IPS-18c (cell line): Measurements from ENCODE around the gene ZNF330.
"Not testable (repeated sequence)": the region's sequence is repeated elsewhere in the genome, so short reads cannot be mapped to it uniquely, and the experiment has no call there.

Source experiments
- H3K4me3 ChIP-seq: 2 replicates; pipeline ENCODE4 v1.7.0; 2013; ENCODE audit warnings: low read depth, mild to moderate bottlenecking, low read length, moderate library complexity; ENCODE audit not compliant: insufficient read depth
- H3K9me3 ChIP-seq: one replicate; pipeline ENCODE4 v1.6.1; 2013; ENCODE audit warnings: mild to moderate bottlenecking, low read length, moderate library complexity; ENCODE audit not compliant: control insufficient read depth, insufficient read depth

ZNF330 gene

DNA sequence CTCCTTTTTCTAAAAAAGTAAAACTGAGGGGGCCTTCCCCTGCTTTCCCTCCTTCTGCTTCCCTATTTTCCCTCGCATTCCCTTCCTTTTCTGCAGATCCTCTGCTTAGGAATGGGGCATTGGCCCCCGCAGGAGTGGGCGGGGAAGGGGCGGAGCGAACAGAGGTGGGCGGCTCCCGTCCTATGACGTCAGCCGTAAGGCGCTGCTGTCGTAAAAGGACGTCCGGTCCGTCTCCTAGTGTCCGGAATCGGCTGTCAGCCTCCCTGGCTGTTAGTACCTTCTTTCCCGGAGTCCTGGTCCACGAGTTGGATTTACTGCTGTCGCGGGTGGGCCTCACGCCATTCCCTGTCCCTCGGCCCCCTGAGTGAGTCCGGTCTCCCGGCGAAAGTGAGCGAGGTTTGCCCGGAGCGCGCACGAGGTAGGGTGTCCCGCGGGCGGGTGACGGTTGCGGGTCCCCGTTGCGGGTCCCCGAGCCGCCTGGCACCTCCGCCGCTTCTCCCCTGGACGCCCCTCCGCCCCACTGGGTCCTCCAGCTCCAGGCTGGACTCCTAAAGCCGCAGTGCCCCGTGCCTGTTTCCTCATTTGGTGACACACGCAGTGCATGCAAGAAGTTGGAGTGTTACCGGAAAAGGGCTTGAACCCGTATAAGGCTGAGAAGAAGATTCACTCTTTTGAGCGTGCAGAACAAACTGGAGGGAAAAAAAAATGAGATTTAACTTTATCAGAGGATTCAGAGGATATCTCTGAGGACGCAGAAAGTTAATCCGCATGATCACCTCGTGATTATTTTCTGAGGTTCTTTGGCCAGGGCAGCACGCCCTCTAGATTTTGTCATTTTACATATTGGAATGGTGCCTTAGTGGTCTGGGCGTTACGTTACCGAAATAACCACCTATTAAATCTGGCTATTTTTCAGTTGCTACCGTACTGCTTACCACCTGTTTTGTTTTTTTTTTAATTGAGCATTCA, at the start of gene ZNF330:
TSS of gene ZNF330 (plus strand) at position 205 of the 969 bp plus-strand sequence. CDS start 1,477 bp downstream, outside the sequence.
- Histone ChIP-seq H3K9me3 (no peaks in the 10 kb centered on the region), H3K4me3 (peak within 1 kb of the TSS; percentile 90)

DNA sequence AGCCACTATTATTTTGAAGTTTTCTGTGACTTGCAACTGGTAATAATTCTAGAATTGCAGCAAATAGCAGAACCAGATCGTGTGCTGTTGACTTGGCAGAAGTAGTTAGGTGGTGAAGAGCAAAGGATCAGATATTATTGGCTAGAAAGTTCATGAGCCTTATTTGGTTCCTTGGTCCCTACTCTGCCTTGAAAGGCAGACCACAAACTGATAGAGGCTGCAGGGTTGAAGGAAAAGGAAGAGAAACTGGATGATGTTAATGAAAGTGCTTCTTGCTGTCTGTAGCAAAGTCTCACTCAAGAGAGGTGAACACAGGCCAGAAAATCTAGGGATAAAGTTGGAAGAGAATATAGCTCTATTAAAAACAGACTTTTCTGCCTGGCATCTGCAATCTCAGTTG, 46.2 kb upstream of the ZNF330 start:
- Histone ChIP-seq H3K4me3 (no peak overlapping the region), H3K9me3 (no peaks in the 10 kb centered on the region)

DNA sequence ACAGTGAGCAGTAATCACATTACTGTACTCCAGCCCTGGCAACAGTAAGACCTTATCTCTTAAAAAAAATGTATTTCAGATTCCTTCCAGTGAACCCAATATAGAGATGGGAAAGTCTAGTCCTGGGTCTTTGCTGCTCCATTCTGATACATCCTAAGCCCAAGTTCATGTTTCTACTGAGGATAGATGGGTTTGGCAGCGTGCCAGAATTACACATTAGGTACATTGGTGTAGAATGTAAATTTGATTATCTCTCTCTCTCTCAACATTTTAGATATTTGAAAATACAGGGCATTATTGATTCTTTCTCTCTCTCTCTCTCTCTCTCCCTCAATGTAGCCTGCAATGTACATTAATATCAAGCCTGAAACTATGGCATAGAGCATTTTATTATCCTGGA, 43.5 kb upstream of the ZNF330 start:
- H3K9me3 ChIP-seq = no peaks in the 10 kb centered on the region
- no peak overlapping the region for H3K4me3 ChIP-seq

DNA sequence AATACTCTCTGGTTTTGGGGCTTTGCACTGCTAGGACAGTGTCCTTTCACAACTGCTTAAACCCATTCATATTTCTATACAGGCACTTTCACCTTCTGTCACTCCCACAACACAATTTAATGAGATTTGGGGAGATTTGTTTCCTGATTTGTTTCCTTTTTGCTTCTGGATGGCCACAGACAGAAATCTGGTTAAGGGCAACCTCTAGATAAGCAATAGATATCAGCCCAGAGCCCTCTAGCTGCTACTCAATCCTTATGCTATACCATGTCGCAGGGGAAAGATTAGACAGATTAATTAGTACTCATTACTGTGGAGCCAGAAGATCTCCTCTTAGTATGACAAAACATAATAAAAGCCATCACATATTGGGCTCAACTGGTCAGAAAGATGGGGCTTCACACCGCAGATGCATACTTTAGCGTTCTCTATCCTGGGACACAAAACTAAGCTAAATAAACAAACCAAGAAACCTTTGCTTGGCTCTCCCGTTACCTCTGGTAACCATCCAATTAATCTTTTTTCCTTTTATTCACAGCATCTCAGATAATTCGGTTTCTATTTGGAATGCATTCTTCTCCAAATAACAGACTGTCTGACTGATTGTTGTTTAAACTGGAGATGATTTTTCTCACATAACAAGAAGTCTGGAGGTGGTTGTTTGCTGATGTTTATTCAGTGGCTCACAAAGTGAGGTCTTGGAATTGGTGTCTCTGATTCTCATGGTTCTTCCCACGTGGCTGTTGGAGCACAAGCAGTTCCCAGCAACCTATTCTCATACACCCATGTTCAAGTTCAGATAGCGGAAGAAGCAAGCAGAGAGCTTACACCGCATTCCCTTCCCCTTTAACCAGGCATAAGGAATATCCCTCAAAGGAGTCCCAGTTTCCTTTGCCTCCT, 41.0 kb upstream of the ZNF330 start:
- Histone ChIP-seq H3K4me3 (no peak overlapping the region), H3K9me3 (no peaks in the 10 kb centered on the region)

DNA sequence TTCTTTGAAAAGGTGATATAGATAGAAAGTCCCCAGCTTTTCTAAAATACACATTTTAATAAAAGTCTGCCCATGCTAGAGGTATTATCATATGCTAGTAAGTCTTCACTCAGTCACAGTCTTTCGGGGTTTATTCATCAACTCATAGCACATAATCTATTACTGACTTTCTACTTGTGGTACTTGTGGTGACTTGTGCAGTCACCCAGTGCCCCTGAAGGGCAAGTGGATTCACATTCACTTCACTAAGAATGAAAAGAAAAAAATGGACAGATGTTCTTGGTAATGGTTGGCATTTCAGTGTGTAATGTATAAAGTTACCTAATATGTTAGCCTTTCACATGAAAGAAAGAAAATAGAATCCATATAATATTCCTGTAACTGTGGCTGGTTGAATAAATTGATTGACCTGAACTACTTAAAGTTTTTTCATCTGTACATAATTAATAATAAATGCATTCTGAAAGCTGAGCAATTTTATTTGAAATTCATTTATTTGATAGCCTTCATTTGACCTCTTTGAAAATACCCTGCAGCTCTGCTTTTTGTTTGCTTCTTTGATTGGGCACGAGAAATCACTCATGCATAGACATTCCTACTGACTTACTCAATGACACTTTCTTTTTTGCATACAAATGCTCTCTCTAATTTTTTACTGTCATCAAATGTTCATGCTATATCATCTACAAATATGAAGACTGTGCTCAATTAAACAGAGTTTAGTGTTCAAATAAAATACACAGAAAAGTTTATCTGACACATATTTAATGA, 39.5 kb upstream of the ZNF330 start:
- Histone ChIP-seq H3K4me3 (no peak overlapping the region), H3K9me3 (no peaks in the 10 kb centered on the region)

DNA sequence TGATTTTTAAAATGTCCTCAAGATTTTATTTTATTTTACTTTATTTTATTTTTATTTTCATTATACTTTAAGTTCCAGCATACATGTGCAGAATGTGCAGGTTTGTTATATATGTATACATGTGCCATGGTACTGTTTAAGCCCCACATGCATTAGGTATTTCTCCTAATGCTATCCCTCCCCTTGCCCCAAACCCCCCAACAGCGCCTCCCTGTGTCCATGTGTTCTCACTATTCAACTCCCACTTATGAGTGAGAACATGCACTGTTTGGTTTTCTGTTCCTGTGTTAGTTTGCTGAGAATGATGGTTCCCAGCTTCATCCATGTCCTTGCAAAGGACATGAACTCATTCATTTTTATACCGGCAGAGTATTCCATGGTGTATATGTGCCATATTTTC, 37.2 kb upstream of the ZNF330 start:
- not testable (repeated sequence) for H3K9me3 ChIP-seq, H3K4me3 ChIP-seq

DNA sequence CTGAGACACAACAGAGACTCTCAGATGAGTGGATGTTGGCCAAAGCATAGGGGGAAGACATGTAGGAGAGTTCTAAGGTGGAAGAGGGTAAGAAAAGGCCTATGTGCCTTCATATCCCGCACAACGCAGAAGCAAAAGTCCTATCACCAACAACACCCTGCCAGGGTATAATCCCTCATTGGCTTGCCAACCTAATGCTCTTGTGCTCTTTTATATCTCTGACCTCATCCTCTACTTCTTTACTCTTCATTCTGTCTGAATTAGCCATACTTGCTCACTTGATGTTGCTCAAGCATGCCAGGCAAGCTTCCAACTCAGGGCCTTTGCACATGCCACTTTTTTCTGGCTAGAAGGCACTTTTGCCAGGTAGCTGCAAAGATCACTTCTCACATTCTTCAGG, 28.1 kb upstream of the ZNF330 start:
- Histone ChIP-seq H3K4me3 (no peak overlapping the region), H3K9me3 (peaks cover 3% of the 10 kb centered on the region)

DNA sequence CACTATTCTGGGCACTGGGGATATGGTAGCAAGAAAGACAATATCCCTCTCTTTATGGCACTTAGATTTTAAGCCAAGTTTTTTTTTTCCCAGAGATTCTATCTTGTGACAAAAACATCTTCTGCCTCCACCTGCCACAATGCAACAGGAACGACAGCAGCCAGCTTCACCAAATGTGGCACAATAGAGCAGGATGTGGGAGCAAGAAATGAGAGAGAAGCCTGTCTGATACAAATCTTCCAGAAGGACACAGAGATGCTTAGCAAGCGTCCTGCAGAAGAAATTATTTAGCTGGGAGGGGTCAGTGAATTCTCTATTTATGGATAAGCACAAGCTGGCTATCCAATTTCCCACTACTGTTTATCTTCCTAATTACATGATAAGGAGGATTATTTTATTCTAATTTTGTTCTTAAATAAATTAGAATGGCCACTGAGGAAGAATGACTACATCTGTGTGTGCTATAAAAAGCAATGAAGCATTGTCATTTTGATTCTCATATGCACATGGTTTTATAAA, 27.1 kb upstream of the ZNF330 start:
- Histone ChIP-seq H3K9me3 (peaks cover 3% of the 10 kb centered on the region), H3K4me3 (no peak overlapping the region)

DNA sequence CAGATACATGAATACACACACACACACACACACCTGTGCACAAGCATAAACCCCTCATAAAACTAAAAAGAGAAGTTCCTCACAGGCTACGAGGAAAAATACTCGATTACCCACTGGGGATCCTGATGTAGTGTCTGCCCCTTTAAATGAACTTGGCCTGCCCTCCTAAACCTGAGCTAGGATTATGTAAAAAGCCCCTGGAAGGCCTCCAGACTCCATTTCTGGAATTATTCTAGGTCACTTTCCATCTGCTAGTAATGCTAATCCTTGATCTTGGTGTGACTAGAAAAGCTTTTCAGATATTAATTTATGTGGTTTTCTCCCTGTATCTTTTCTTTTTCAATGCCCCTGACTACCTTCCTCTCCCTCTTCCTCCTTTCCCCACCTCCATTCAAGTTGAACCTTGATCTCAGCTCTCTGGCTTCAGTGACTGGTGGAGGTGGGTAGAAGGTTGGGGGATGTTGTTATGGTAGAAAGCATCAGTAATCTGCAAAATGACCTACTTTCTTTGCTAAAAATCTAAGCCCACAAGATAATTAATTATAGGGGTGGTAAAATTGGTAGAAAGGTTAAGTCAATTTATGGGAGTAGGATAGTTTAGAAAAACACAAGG, 25.5 kb upstream of the ZNF330 start:
- no peak overlapping the region for H3K4me3 ChIP-seq
- H3K9me3 ChIP-seq = peaks cover 3% of the 10 kb centered on the region

DNA sequence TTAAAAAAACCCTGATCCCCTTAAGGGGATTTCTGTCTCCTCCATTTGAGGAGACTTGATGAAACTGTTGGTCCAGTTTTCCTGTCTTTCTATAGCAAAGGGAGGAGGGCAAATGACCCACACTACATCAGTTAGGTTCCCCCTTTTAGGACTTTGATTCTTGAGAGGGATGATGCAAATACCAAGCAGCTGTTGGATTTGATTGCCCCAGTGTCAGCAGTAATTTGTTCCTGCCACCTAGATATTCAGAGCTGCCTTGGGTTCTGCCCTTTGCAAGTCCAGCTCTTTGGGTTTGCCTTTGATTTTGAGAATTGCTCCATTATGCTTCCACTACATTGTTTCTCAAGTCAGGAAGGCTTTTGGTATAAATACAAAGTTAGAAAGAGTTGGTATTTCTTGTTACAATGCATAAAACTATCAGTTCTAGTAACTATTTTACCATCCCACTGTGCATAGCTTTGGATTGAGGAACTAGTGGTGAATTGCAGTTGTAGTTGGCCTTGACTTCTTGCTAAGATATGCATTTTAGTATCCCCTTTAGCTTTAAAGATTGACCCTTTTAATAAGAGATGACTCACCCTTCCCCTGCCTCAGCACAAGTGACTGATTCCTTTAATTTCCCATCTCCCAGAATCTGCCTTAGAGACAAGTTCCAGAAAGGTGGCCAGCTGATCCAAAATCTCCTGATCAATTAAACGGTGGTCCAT, 24.3 kb upstream of the ZNF330 start:
- no peak overlapping the region for H3K4me3 ChIP-seq

DNA sequence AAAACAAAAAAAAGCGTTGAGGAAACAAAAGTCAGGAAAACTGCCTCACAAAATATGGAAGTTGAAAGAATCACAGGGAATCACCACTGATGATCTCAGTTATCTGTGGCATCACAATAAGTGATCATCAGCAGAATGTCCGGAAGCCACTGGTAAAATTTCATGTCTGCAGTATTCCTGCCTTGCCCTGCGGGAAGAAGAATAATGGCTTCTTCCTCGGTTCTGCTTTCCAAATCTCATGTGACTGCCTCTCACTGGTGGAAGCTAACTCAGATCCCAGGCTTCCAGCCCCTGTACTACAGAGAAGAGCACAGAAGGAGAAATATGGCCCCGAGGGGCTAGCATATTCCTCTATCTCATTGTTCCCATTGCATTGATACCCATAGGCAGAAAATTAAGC, 12.7 kb upstream of the ZNF330 start:
- H3K9me3 ChIP-seq = no peaks in the 10 kb centered on the region
- no peak overlapping the region for H3K4me3 ChIP-seq

More for the DNA sequence above, 24.3 kb upstream of the ZNF330 start:
- peaks cover 3% of the 10 kb centered on the region for H3K9me3 ChIP-seq

DNA sequence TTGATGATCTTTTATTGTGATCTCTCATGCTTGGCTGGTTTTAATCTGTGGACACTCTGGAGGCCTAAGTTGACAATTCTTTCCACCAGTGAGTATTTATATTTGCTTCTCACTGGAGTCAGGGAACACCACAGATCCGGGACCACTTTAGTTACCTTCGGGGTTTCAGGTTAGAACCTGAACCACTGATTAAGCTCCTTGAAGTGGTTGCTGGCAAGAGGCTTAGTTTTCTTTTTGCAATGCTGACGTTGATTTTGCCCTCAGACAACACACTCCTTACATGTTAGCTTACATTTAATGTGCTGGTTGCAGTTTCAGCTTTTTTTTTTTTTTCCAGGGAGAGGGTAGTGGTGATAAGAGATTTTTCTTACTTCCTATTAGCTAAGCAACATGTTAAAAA, 10.5 kb upstream of the ZNF330 start:
- no peak overlapping the region for H3K4me3 ChIP-seq
- H3K9me3 ChIP-seq = no peaks in the 10 kb centered on the region

DNA sequence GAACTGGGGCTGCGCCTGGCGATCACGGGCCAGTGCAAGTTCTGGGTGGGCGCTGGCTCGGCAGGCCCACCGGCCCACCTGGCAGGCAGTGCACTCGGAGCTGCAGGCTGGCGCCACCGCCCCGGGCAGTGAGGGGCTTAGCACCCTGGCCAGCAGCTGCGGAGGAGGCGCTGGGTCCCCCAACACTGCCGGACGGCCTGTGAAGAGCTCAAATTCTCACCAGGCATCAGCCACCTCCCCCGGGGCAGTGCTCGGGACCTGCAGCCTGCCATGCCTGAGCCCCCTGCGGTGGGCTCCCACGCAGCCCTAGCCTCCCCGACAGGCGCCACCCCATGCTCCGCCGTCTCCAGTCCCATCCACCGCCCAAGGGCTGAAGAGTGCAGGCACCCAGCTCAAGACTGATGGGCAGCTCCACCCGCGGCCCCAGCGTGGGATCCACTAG, 7.1 kb upstream of the ZNF330 start:
- H3K9me3 ChIP-seq = no peaks in the 10 kb centered on the region
- H3K4me3 ChIP-seq = no peak overlapping the region

DNA sequence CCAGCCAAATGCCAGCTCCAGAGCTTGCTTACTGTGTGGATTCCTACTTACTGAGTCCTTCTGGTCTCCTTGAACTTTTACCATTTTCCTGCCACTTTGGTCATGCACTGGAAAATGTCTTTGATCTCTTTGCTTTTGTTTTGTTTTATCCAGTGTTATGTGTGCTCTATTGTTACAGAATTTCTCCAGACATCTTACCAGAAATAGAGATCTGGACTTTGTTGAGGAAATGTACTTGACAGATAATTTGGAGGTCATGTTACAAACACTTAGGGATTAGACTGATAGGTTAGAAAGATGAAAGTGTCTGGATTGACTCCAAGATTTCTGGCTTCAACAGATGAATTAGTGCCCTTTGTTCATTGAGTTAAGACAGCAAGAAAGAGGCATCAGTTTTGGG, 5.7 kb upstream of the ZNF330 start:
- H3K9me3 ChIP-seq = no peaks in the 10 kb centered on the region
- H3K4me3 ChIP-seq = no peak overlapping the region

DNA sequence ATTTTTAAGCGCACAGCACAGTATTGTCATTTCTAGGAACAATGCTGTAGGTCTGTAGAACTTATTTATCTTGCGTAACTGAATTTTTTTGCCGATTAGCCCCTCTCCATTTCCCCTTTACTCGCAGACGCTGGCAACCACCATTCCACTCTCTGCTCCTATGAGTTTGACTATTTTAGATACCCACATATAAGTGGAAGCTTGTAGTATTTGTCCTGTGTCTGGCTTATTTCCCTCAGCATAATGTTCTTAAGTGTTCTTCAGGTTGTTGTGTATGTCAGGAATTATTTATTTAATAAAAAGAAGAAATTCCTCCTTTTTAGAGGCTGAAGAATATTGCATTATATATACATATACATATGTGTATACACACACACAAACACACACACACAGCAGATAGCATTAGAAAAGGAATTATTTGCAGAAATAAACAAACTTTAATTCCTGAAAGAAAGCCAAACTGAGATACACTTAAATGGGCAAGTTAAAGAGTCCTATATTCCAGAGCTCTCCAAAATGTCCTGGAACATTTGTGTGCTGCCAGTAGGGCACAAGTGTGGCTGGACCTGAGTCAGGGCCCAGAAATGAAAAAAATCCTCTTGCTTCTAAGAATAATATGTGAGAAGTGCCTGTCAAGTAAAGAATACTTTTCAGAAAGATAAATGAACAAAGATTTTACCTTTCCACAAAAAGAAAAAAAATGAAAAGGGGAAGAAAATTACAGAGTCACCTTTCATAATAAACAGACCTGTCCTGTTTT, 4.5 kb upstream of the ZNF330 start:
- H3K4me3 ChIP-seq = no peak overlapping the region
- no peaks in the 10 kb centered on the region for H3K9me3 ChIP-seq
